Urothelium cell line (cell line): ENCODE measurements around the gene UBE2V1.
A peak's percentile ranks its signal among the peaks of the same experiment; 100 is the strongest.
"Not testable (repeated sequence)": the region's sequence is repeated elsewhere in the genome, so short reads cannot be mapped to it uniquely, and the experiment has no call there.

Experiments used
- DNase-seq: peaks from one replicate; pipeline ENCODE4 v3.0.0; 2011; ENCODE audit warnings: low spot score, mixed read lengths
- FAIRE-seq: peaks from 2 replicates; lab custom pipeline; 2011; peaks lifted over from hg19 to GRCh38; lab: Jason Lieb, UNC

The UBE2V1 gene

DNA sequence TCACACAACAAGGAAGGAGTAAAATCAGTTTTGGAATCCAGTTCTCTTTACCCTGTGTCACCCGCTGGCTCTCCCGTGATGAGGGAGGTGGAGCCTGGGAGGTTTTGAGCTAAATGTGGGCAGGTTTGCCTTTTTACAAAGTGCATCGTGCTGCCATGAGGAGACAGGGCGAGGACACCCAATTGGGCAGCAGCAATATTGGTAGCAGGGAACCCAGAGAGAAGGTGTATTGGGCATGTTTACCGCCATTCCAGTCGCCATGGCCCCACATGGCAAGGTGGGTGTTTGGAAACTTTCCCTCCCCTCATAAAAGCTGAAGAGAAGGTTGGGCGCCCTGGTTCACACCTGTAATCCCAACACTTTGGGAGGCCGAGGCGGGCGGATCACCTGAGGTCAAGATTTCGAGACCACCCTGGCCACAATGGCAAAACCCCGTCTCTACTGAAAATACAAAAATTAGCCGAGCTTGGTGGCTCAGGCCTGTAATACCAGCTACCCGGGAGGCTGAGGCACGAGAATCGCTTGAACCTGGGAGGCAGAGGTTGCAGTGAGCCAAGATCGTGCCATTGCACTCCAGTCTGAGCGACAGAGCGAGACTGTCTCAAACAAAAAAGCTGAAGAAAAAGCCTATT lies 3.5 kb upstream of the UBE2V1 start:
- no peak for DNase-seq
- FAIRE-seq = no peak

DNA sequence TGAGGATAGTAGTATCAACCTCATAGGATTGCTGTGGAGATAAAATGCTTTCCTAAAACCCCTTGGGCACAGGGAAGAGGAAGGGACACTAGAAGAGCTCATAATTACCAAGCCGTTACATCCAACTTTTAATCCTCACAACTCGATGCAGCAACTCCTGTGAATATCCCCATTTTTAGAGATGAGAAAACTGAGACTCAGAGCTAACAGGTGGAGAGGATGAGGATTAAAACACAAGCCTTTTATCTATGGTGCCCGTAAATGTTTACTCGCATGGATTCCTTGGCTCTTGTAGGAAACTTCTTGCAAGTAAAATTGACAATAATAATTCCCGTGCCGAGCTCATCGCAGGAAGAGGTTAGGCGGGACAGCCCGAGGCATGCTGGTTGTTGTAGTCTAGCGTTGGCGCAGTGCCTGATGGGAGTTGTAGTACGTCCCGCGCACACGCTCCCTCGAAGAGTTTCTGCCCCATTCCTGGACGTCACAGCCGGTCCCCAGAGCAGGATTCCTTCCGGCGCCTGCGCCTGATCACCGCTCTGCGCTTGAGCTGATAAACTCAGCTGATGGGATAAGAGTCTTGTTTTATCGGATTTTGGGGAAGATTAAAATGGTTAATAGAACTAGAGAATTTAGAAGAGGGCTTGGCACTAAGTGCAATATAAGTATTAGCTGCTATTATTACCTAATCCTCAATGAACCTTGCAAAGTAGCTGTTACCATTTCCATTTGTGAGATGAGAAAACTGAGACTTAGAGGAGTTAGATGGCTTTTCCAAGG lies 2.8 kb upstream of the UBE2V1 start:
- FAIRE-seq = peak; percentile 75
- DNase-seq = peak; percentile 99

DNA sequence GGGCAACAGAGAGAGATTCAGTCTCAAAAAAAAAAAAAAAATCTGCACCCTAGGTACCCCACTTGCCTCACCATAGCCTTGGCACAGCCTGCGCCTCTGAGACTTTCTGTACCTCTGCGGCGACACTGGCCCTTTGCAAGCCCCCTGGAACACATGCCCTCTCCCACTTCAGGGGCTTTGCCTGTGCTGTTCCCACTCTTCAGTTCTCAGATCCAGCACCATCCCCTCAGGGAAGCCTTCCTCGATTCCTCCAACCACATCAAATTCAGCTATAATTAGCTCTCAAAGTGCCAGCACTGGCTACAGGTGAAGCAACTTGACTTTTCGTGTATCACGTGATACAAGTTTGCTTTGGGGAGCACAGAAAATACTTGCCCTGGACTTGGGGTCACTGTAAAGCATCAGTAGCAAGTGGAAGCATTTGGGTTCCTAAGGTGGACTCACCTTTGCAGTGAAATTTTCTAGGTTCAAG lies 2.1 kb upstream of the UBE2V1 start:
- FAIRE-seq = no peak
- DNase-seq = no peak

DNA sequence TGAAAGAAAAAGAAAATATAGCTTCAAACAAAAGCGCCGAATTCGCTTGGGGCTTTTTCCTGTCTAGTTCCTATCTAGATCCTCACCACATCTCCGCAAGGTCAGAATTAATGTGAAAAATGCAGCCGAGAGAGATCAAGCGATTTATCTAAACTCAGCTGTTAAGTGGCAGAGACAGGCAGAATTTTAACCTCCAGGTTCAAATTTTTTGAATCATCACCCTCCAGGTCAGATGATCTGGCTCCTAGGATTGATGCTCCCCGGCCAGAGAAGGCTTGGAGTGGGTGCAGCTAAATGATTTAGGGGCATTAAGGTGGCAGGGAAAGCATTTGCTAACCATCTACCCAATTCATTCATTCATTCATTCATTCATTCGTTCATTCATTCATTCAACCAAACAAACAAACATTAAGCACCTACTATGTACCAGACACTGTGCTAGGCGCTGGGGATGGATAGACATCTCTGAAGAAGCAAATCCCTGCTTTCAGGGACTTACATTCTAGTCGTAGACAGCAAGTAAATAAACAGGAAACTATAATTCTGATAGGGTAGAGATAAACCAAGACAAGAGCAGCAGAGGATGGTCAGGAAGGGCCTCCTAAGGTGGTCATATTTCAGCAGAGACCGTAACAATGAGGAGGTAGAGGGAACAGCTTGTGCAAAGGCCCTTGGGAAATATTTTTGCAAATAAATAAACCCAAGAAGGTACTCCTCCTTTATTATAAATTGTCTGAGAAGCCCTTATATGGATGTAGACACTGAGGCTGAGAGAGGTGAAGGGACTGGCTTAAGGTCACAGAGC lies 672 bp upstream of the UBE2V1 start:
- DNase-seq (no peak), FAIRE-seq (no peak)

GRCh38 chr20:50111829-50112495 lies 988 bp downstream of the UBE2V1 start:
- no peak for DNase-seq
- FAIRE-seq = no peak

DNA sequence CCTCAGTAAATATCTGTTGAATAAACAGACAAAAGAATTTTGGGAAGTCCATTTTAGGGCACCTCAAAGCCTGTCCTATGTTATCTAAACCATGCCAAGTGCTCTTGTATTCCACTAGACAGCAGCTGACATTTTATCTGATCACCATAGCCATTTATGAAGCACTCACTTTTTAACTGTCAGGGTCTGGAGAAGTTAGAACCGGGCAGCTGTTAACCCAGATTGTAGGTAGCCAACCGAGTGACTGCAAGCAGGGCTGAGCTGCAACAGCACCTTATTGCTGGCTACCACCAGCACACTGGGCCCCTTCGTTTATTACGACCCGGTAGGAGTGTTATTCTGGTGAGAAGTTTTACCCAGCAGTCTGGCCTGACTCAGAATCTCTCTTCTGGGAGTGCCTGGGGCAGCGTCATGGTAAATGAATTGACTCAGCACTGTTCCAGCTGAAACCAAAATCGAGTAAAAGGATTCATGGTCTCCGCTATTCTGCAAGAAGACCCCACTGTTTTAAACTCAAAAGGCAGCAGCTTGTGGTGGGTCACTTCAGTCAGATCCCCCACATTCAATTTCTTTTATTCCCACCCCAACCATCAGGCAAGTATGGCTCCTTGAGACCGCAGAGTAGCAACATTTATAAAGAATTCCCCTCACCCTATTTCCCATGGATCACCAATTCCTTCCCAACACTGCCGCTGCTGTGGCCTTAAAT lies 1.7 kb downstream of the UBE2V1 start:
- no peak for FAIRE-seq
- no peak for DNase-seq

GRCh38 chr20:50110141-50111047 lies 2.6 kb downstream of the UBE2V1 start:
- FAIRE-seq = no peak
- DNase-seq = no peak

GRCh38 chr20:50108556-50109235 lies 4.3 kb downstream of the UBE2V1 start:
- DNase-seq (no peak), FAIRE-seq (no peak)

GRCh38 chr20:50107796-50108331 lies 5.1 kb downstream of the UBE2V1 start:
- no peak for FAIRE-seq
- DNase-seq = no peak

GRCh38 chr20:50107086-50107660 lies 5.8 kb downstream of the UBE2V1 start:
- DNase-seq (no peak), FAIRE-seq (no peak)

- DNase-seq = not testable (repeated sequence)
Observed at GRCh38 chr20:50106669-50107068, 6.3 kb downstream of the UBE2V1 start.

GRCh38 chr20:50103464-50104107 lies 9.4 kb downstream of the UBE2V1 start:
- not testable (repeated sequence) for FAIRE-seq
- DNase-seq = peak; percentile 83

More at GRCh38 chr20:50106669-50107068, 6.3 kb downstream of the UBE2V1 start:
- FAIRE-seq = not testable (repeated sequence)

DNA sequence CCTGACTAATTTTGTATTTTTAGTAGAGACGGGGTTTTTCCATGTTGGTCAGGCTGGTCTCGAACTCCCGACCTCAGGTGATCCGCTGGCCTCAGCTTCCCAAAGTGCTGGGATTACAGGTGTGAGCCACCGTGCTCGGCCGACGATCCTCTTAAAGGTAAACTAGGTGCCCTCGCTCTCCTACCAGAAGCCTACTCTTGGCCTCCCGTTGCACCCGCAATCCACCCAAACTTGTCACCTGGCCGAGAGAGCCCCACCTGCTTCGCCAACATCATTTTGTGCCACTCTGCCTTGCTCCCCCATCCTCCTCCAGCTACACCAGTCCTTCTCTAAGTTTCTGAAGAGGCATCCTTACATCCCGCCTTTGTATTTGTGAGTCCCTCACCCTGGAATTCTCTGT lies 10.4 kb downstream of the UBE2V1 start:
- DNase-seq, FAIRE-seq: not testable (repeated sequence)

DNA sequence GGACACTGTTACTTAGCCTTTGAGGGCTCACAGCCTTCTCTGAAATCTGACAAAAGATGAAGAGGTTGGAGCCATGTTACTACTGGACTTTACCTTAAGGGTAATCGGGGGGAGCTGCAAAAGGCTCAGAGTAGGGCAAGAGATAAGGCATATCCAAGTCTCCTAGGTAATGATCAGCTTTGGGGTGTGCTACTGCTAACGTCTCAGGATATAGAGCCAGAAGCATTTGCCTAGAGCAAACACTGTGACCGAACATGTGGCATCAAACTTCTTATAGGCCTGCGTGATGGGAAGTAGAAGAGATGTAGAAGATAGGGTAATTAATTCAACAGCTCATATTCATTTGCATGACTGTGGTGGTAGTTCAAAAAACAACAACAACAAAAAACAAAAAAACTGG lies 11.1 kb downstream of the UBE2V1 start:
- DNase-seq (no peak), FAIRE-seq (no peak)

GRCh38 chr20:50101281-50101680 lies 11.7 kb downstream of the UBE2V1 start:
- FAIRE-seq (no peak), DNase-seq (no peak)

GRCh38 chr20:50100552-50100951 lies 12.4 kb downstream of the UBE2V1 start:
- FAIRE-seq = no peak
- DNase-seq = no peak

DNA sequence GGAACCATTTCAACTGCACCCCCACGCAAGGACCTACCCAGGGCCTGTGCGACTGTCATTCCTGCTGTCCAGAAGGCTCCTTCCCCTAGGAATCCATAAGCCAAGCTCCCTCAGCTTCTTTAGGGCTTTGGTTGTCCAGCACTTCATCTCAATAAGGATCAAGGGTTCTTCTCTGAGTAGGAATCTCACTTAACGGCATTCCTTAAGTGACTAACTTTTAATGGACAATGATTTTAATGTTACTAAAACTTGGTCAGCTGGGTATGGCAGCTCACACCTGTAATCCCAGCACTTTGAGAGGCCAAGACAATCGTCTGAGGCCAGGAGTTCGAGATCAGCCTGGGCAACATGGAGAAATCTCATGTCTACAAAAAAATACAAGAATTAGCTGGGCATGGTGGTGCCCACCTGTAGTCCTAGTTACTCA lies 13.4 kb downstream of the UBE2V1 start:
- no peak for FAIRE-seq
- DNase-seq = no peak
